DMS53 treated with DMSO at 0.1 percent for 48 hours (cell line): ENCODE data around the gene PSME2.

ENCODE experiments used
- DNase-seq: peaks from one replicate; lab custom pipeline; 2025; ENCODE audit not compliant: unreplicated experiment; lab: John Stamatoyannopoulos, UW

Gene PSME2

GRCh38 chr14:24146453-24146977 is at the start of gene PSME2:
TSS of gene PSME2 (minus strand) at chr14:24146610. CDS start at chr14:24146581, 29 bp downstream.
- DNase-seq: peak; percentile 79

GRCh38 chr14:24195186-24196070 is 49.0 kb upstream of the PSME2 start, which contains the start of gene TM9SF1:
TSS of gene TM9SF1 (minus strand) at chr14:24195441. CDS start at chr14:24195019, 422 bp downstream.
- peak; percentile 60 for DNase-seq

- DNase-seq: no peak
These were observed 48.4 kb upstream of the PSME2 start for GRCh38 chr14:24194873-24195185.

- DNase-seq: no peak
These were observed 47.9 kb upstream of the PSME2 start for GRCh38 chr14:24194186-24194872.

- no peak for DNase-seq
These were observed 46.5 kb upstream of the PSME2 start for GRCh38 chr14:24192933-24193332.

GRCh38 chr14:24190416-24190815 is 44.0 kb upstream of the PSME2 start:
- DNase-seq: no peak

GRCh38 chr14:24189460-24189859 is 43.0 kb upstream of the PSME2 start:
- DNase-seq: no peak

- no peak for DNase-seq
These were observed 42.6 kb upstream of the PSME2 start for GRCh38 chr14:24189059-24189375.

- peak; percentile 87 for DNase-seq
These were observed 42.0 kb upstream of the PSME2 start, which contains the start of gene IPO4 for GRCh38 chr14:24188251-24189058. TSS of gene IPO4 (minus strand) at chr14:24188816. CDS start at chr14:24188787, 29 bp downstream.

GRCh38 chr14:24187539-24187915 is 41.1 kb upstream of the PSME2 start:
- DNase-seq: no peak

GRCh38 chr14:24186831-24187538 is 40.6 kb upstream of the PSME2 start:
- no peak for DNase-seq

- DNase-seq: no peak
These were observed 39.3 kb upstream of the PSME2 start for GRCh38 chr14:24185741-24186140.

- DNase-seq: no peak
These were observed 38.6 kb upstream of the PSME2 start for GRCh38 chr14:24185026-24185425.

GRCh38 chr14:24184104-24184970 is 37.9 kb upstream of the PSME2 start:
- no peak for DNase-seq

- DNase-seq: no peak
These were observed 36.6 kb upstream of the PSME2 start for GRCh38 chr14:24183014-24183481.

- no peak for DNase-seq
These were observed 35.9 kb upstream of the PSME2 start for GRCh38 chr14:24182110-24182882.

- no peak for DNase-seq
These were observed 35.1 kb upstream of the PSME2 start for GRCh38 chr14:24181371-24182077.
